Fibroblast of skin of abdomen (primary cell): Measurements from ENCODE around the gene SEMA6A.
"Not testable (repeated sequence)": the region's sequence is repeated elsewhere in the genome, so short reads cannot be mapped to it uniquely, and the experiment has no call there.

Source experiments
- DNase-seq: peaks from one replicate; pipeline ENCODE4 v3.0.0-alpha.2; 2013

SEMA6A gene

DNA sequence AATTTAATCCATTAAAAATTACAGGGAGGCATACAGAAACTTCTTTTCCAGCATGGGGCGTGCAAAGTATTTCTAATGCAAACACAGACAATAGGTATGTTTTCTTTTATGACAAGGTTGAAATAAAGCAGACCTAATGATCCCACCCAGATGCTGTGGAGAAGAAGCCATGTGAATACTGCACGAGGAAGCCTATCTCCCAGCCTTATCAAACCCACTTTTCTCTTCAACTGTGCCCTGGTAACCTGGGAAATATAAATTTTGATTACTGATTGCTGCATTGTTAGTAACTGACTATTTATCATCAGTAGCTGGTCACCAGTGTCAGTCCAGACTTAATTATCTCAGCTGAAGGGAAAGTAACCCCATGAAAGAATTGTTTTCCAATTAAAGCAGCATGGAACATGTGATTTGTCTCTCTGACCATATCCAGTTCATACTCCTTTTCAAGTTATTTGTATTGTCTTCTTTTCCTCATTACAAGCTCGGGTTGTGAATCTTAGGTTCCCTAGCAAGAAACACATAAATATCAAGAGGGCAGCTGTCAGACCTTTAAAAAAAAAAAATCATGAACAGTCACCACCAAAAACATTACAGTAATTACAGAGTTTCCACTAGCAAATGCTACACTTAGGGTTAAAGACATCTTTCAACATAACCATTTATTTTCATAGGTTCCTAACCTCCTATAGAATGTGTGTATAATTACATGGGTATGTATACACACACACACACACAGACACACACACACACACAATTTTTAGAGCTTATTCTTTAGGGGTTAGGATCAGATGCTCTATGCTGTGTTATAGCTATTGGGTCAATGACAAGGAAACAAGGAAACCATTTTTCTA, 50.3 kb downstream of the SEMA6A start:
- no peak for DNase-seq

DNA sequence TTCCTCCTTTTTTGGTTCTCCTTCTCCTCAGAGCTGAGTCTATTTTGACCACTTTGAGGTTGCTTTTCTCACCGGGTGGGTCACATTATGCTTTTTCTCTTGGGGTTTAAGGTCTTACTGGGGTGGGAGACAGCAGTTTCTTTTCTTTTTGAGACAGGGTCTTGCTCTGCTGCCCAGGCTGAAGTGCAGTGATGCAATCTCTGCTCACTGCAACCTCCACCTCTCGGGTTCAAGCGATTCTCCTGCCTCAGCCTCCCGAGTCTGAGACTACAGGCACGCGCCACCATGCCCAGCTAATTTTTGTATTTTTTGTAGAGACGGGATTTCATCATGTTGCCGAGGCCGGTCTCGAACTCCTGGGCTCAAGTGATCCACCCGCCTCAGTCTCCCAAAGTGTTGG, 51.4 kb downstream of the SEMA6A start:
- not testable (repeated sequence) for DNase-seq

DNA sequence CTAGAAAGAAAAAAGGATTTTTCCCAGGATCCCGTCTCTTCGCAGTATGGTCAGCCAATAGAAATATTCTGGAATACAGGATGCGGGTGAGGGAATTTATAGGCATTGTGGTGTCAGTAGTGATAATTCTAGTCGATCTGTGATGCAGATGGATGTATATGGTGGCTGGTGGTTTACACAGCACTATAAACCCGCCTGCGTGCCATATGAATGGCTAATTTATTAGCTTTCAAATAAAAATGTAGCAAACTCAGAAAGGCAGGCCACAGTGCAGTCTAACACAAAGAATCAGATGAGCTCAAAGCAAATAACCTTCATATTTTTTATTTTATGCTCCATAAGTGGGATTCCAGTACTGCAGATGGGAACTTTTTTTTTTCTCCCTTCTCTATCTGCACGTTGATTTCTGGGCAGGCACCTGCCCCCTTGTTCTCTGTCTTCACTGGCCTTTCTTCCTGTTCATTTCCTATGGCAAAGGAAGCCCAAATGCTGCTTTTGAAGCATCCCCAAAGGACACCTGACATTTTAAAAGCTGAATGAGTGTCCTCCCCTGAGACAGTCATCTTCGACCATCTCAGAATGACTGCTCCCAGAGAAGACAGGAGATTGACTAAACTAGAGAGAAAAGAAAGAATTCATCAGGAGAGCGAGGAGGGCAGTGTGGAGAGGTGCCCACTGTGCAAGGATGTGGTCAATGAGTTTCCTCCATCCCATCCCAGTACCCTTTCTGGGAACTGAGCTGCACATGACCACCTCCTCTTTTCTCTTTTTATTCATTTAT, 52.1 kb downstream of the SEMA6A start:
- peak; percentile 73 for DNase-seq

DNA sequence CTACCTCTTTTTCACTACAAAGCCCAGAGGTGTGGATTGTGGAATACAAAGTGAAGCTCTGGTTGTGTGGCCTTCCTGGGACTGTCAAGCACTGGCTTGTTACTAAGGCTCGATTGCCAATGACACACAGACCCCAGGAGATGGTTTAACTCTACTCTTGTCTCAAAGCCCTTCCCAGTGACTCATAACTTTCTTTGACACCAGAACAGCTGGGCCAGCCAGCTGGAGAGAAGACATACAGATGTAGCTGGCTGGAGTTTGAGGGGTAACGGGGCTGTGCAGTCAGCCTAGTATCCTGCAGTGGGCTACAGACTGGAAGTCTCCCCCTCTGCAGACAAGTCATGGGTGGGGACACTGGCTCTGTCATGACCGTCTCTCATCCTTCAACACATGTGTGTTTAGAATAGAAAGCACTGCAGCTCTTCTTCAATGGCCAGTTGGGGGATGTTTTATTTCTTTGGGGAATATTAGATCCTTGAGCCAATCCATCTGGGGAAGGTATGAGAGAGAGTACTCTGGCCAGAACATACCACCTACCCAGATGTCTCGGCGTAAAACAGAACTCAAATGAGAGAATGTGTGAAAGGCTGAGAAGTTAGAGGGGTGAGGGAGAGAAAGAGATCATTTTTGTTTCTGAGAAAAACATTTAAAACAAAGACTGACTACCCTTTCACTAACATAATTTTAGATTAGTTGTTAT, 53.3 kb downstream of the SEMA6A start:
- DNase-seq: peak; percentile 34

DNA sequence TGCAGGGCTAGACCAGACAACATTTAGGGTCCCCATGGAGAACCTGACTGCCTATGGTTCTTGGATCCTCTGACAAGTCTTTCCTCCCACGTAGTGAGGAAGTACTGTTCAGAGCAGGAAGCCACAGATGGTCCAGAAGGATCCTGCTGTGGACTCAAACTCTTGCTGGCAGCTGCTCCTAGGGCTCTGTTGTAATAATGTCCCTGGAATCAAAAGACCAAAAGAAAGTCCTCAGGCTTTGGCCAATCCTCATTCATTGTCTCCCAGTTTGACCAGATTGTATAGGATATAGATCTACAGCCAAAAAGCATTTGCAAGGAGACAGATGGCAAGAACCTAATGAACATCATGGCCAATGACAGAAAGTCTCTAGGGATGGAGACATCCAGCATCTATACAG, 53.9 kb downstream of the SEMA6A start:
- DNase-seq: no peak

DNA sequence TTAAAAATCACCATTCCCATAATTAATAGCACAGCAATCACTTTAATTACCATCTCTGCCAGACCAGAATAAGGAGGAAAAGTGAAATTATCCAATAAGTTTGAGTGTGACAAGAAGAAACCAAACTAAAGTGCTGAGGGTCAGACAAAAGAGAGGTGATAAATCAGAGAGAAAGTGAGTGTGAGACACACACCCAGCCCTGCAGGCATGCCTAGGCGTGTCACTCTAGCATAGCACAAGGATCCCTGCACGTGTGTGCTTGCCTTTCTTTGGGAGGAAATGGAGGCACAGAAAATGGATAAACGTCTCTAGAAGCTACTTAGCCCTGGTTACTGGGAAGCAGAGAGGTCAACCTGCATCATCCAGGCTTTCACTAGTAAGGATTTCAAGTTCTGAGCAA, 56.2 kb downstream of the SEMA6A start:
- no peak for DNase-seq

DNA sequence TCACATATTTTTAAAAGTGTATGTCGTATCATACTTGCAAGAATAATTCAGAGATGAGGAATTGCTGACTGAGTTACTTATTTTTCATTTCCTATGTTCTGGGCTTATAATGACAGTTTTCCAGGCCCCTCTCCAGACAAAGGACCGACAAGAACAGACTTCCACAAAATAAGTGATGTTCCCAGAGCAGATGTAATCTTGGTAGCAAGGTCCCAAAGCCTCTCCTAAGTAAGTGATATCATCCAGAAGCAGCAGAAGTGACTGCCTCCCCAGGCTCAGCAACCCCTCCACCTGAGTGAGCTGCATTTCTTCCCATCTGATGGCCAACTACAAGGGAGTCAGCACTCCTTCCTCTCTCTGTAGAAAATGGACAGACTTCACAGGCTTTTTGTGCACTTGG, 57.1 kb downstream of the SEMA6A start:
- DNase-seq: no peak

DNA sequence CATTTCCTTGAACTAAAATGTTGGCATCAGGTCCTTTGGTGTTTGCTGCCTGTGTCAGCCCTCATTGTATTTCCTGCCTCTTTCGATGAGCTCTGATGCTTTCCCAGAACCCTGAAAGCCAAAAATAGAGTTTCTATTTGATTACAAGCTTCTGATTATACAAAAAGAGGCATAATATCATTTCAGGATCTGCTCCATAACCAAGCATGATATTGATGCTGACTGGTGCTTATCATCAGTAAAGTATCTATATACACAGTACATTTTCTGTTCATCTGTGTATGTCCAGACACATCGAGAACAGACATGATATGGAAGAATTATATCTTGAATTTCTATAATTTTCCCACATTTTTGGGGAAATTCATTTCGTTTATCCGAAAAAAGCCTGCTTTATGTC, 58.6 kb downstream of the SEMA6A start:
- no peak for DNase-seq

DNA sequence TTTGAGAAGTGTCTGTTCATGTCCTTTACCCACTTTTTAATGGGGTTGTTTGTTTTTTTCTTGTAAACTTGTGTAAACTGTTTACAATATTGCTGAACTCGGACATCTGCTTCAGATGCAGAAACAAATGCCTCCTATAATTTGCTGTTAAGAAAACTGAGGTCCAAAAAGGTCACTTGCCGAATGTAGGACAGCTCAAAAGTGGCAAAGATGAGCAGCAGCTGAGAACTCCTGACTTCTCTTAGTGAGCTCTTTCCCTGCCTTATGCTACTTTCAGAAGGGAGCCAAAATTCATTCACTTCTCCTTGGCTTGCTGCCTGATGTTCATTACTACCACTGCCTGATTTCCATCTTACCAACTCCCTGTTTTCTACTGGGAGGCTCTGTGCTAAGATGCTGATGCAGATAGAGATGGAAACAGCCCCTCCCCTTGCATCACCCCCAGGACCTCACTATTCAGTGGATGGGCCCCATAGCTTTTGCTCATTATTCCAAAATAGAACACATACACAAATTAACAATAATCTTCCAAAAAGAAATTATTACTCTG, 60.1 kb downstream of the SEMA6A start:
- DNase-seq: no peak

DNA sequence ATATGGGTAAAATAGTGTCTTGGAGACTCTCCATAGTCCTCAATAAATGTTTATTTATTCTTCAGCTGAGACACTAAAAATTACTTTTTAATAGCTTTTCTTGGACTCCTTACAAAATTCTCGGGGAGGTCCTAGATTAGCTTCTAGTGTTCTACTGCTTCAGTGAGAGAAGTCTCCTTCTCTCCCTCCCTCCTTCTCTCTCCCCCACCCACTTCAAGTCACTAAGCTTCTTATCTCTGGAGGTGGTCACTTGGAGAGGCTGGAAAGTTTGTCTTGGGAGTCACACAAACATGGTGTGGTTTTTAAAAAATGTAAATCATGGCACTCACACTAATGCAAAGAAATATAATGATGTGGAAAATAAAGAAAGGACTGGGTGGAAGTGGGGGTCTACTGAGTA, 64.1 kb downstream of the SEMA6A start:
- no peak for DNase-seq

DNA sequence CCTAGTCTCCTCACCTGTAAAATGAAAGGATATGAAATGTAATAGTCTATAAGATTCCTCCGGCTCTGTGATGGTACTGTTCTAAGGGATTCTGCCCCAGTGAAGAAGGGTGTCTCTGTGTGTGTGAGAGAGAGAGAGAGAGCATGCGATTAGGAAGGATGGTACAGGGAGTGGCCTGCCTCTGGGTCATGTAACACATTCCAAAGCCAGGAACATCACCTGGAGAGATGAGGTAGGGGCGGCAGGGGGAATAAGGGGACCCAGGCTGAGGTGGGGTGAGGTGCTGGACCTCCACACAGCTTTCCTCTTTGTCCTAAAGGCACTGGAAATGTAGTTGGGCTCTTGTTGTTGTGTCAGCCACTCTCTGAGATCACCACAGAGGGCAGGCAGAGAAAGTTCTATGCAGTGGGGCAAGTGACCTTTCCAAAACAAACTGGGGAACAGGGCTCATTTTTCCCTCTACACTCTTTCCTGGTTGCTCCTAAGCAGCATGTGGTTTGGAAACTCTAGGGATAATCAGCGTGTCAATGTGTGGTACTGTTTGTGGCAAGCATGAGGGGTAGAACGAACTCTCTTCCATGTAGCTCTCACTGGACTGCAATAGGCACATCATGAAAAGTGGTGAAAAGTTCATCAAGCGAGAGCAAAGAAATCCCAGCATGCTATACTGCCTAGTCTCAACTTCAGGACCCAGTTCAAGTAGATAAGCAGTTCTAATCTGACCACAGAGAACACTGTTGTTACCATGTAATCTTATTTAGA, 65.0 kb downstream of the SEMA6A start:
- DNase-seq: no peak

DNA sequence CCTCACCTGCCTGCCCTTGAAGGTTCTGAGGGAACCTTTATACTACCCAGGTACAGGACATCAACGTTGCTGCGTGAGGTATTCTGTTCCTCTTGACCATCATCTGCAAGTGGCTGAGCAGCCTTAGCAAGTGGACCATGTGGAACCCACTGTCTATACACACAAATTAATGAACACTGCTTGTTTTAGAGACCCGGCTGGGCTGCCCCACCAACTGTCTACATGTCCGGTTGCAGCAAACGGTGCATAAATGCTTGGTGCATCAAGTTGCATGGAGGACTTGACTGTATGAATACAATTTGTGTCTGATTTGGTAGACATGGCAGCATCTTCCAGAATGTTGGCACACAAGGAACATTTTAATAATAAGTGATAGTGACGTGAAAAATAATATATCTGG, 65.8 kb downstream of the SEMA6A start:
- DNase-seq: no peak

DNA sequence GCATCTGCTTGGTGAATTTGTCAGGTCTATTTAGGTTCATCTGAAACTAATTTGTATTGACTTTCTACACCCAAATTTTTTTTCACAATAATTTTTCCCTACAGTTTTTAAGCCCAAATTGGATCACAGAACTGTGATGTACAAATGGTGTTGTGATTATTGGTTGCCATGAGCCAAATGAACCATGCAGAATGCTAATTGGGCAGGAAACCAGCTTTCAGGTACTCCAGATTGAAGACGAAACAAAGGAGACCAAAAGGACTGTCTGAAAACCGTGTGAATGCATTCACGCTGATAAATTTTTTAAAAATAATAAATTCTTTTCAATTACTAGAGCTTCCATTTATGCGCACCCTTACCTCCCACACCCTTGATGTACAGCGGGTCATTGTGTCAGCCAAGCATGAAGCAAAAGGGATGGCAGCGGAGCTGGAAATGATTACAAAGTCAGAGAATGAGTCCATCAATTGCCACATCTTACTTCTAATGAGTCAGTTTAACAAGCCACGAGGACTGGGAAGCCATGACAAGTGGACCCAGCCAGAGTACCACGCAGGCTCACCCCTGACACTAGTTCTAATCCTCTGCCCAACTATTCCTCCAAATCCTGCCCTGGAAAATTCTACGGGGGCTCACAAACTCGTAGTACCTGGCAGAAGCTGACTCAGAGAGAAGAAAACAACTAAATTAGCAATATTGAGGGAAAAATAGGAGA, 66.5 kb downstream of the SEMA6A start:
- no peak for DNase-seq

DNA sequence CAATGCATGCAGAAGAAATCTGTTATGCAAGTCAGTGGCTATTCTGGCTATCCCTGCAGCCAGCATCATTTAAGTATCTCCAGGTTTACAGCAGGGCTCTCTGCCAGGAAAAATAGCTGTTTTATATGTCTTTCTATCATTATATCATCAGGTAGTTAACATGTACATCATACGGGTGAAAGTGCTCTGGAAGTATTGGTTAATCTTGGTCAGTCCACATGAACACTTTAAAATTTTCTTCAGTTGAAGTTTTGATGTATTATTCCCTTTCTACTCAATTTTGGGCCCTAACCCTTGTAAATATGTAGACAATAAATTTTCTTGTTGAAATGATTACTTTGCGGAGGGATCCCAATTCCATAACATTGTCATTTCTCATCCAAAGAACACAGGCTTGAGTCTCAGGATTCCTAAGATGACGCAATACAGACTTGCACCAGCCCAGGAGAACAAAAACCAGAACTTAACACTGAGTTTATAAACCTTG, 67.5 kb downstream of the SEMA6A start:
- DNase-seq: peak; percentile 91

DNA sequence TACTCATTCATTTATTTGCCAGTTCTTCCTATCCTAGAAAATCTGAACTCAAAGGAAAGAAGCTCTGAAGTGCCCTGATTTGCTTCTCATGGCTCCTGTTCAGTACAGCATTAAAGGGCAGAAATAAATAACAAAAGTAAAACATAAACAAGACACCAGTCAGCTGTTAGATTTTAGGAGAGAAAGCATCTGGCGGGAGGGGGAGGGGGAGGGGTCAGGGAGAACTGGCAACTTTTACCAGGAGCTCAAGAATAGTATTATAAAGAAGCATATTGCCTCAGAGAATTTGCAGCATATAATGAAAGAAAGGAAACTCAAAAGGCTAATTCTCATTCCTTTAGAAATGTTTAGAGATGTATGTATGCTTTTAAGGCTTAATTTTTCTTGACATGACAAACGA, 68.1 kb downstream of the SEMA6A start:
- DNase-seq: no peak

DNA sequence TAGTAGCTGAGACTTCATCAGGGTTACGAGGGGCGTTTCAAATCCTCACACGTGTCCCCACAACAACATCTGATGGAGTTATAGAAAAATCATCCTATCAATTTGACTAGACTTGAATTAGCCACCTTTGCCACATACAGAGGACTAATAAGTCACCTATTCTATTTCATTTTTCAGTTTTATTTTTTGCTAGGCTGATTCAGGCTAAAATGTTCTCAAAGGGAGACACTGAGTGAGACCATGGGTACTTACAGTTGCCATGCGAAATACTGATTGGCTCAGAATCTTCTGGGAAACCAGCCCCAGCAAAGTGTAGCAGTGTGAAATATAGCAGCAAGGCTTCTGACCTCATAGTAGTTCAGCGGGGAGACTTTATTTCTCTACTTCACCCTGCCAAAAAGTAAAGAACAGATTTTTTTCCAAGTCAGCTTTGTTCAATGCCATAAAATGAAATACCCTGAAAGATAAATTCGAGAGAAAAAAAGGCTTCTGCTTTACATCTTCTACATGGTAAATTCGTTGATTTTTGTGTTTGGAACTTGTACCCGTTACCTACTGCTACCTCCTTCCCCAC, 69.9 kb downstream of the SEMA6A start:
- no peak for DNase-seq

DNA sequence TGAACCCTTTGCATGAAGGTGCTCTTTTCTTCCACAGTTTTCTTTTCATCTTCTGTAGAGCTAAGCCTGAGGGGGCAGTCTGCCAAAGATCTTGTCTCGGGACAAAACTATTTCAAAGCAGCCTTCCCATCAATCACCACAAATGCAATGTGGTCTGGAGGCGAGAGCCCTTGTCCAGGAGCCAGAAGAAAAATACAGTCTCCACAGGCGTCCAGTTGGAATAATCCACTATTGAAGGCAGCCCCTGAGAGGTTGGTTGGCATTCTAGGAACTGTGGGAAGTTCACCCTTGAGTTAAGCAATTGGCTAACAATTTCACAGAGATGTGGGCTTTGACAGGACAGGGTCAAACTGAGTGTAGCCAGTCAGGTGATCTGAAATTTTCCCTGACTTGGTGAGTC, 72.0 kb downstream of the SEMA6A start:
- DNase-seq: peak; percentile 83

DNA sequence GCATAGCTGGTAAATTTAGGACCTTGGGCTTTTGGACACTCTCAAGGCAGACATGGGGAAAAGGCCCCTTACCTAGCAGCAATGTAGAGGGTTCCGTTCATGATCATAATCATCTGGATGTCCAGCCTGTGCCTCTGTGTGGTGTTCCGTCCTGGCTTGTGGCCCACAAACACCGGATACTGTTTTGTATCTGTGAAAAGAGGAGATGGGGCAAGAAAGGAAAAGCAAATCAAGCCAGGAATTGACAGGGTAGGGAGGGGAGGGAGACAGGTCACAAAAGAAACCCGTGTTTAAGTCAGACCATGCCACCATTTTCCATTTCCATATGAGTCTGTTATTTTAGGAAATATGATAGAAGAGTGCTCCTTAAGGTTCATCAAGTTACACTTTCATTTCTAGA, 72.5 kb downstream of the SEMA6A start:
- no peak for DNase-seq

DNA sequence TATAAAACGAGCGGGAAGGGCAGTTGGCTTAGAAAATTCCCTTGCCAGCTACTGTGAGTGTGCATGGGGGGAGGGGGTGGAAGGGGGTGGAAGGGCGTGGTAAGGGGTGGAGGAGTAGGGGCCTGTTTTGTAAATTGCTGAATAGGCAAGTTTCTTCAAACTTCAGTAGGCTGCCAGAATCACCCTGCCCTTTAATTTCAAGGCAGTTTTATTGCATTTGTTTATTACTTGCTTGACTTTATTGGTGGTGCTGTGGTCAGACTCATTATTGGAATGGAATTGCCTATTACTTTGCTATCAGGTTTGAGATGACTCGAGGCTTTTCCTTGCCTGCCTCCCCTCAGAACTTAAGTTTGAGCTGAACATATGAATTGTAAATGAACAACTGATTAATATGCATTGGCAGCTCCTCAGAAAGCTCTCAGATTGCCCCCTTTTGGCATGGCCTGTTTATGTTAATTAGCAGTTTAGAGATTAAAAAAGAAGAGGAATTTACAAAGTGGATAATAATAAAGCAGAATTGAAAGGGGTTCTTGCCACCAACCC, 76.0 kb downstream of the SEMA6A start:
- no peak for DNase-seq

DNA sequence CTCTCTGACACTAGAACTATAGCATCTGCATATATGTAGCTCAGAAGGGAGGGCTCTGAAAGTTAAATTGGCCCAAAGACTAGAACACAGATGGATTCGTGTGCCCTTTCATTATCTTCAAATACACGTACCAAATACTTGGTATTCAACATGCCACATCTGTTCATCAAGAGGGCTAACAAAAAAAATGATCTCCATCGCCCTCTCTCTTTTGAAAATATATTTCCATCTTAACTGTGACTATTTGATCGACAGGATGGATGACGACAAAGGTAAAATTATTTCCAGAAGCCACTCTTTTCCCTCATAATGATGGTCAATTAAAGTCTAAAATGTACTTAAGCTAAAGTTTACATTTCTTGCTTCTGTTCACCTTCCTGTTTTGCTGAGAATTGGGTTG, 77.0 kb downstream of the SEMA6A start:
- no peak for DNase-seq
